ENCODE results near the gene NRXN3. TPM values are rescaled to one million over a fixed set of nuclear protein-coding genes. Genes with fewer than 3 reads are reported as not detected.

NRXN3 gene
- total RNA-seq, 1 donor from 2014 or later = 4.1 TPM

DNA sequence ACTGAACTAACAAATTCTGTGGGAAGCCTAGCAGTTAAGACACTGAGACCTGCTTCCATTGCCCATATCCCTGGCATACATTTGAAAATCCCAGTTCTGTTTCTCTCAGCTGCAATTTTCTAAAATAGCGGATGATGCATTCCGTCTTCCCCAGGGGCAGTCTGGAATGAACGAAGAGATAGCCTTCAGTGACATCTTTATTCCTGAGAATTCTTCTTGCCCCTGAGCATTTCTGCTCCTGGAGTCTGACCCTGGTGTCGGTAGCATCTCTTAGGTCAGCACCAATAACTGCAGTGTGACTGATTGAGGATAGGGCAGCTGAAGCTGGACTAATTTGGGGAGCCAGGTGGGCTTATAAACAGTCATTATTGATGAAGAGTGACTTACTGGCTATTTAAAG is 1488.6 kb downstream of the NRXN3 start:
- intact Hi-C loops (cut with DNase I) = no loop called here
- DNase-seq (ENCODE audit: low spot score) = no peak

- DNase-seq (ENCODE audit: low spot score) = no peak
- intact Hi-C loops (cut with DNase I) = no loop called here
These were observed 1490.1 kb downstream of the NRXN3 start for GRCh38 chr14:79660053-79660939.

DNA sequence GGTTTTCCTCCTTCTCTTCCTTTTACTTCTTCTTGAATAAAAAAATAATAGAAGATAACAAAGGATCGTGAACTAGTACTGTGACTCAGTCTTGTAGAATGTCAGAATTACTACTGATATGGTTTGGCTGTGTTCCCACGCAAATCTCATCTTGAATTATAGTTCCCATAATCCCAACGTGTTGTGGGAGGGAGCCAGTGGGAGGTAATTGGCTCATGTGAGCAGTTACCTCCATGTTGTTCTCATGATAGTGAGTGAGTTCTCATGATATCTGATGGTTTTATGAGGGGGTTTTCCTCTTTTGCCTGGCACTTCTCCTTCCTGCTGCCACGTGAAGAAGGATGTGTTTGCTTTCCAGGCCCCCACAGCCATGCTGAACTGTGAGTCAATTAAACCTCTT is 1491.6 kb downstream of the NRXN3 start:
- DNase-seq (ENCODE audit: low spot score) = no peak

GRCh38 chr14:79663453-79663852 is 1493.3 kb downstream of the NRXN3 start:
- intact Hi-C loops (cut with DNase I) = no loop called here
- no peak for DNase-seq (ENCODE audit: low spot score)

More for the DNA sequence above, 1491.6 kb downstream of the NRXN3 start:
- intact Hi-C loops (cut with DNase I) = no loop called here

DNA sequence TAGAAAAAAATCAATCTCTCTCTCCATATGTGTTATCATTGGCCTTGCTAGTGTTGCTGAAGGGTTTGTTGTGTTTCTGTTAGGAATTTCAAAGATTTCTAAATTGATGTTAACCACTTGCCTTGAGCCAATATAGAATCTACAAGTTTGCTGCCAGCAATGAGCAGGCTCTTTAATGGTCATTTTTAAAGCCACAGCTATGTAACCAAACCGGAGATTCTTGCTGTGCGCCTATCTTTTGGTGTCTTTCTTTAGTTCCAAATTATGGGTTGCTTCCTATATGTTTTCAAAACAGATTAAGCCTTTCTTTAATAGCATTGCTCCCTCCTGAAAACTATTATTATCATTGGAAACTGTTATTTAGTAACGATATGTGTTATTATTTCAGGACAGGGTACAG is 1495.4 kb downstream of the NRXN3 start:
- intact Hi-C loops (cut with DNase I) = no loop called here
- no peak for DNase-seq (ENCODE audit: low spot score)

- DNase-seq (ENCODE audit: low spot score) = no peak
- intact Hi-C loops (cut with DNase I) = no loop called here
These were observed 1498.8 kb downstream of the NRXN3 start for GRCh38 chr14:79668951-79669350.

GRCh38 chr14:79670811-79671210 is 1500.6 kb downstream of the NRXN3 start:
- intact Hi-C loops (cut with DNase I) = no loop called here
- no peak for DNase-seq (ENCODE audit: low spot score)

DNA sequence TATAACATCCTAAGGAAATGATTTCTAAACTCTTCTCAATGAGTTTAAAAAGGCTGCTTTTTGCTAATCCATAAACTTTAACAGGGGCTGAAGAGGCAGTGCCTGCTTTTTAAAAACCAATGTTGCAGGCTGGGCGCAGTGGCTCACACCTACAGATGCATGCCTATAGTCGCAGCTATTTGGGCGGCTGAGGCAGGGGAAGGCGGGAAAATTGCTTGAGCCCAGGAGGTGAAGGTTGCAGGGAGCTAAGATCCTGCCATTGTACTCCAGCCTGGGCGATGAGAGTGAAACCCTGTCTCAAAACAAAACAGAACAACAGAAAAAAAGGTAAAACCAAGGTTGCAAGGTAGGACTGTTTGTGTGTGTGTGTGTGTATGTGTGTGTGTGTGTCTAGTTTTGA is 1509.9 kb downstream of the NRXN3 start:
- no peak for DNase-seq (ENCODE audit: low spot score)
- intact Hi-C loops (cut with DNase I) = no loop called here

DNA sequence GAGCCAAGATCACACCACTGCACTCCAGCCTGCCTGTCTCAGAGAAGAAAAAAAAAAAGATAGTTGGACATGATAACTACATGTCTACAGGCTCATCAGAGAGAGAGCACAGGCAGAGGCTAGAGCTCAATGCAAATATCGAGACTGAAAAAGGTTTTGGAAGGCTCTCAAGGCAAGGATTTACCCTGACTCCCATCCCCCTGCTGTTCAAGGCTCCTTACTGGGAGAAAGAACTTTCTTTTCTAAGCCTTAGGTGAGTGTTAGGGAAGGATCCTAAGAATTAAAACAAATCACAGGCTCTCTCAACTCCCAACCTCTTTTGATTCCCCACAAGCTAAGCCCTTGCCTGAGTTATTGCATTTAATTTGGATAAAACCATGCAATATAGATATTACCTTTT is 1516.0 kb downstream of the NRXN3 start:
- no peak for DNase-seq (ENCODE audit: low spot score)
- intact Hi-C loops (cut with DNase I) = no loop called here

GRCh38 chr14:79690960-79691359 is 1520.8 kb downstream of the NRXN3 start:
- intact Hi-C loops (cut with DNase I) = no loop called here
- DNase-seq (ENCODE audit: low spot score) = no peak

- DNase-seq (ENCODE audit: low spot score) = no peak
- intact Hi-C loops (cut with DNase I) = no loop called here
These were observed 1523.8 kb downstream of the NRXN3 start for GRCh38 chr14:79693935-79694334.

GRCh38 chr14:79695307-79695706 is 1525.1 kb downstream of the NRXN3 start:
- intact Hi-C loops (cut with DNase I) = no loop called here
- no peak for DNase-seq (ENCODE audit: low spot score)

DNA sequence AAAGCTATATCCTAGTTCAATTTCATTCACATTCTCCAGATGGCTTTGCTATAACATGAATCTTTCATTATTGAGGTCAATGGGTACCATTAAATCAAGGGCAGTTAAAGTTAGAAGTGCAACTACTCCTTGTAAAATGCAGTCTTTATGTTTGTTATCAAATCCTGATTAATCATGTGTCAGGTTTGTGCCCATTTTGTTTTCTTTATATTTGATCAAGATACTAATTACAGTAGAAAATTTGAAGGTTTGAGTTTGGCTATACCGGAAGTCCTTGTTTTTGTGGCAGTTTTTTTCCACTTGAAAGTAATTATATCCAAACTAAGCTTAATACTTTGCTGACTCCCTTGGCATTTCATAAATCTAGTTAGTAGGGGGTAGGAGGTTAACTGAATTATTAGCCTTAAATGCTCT is 1528.1 kb downstream of the NRXN3 start:
- DNase-seq (ENCODE audit: low spot score) = no peak
- intact Hi-C loops (cut with DNase I) = no loop called here

GRCh38 chr14:79699206-79699605 is 1529.0 kb downstream of the NRXN3 start:
- DNase-seq (ENCODE audit: low spot score) = no peak
- intact Hi-C loops (cut with DNase I) = no loop called here

DNA sequence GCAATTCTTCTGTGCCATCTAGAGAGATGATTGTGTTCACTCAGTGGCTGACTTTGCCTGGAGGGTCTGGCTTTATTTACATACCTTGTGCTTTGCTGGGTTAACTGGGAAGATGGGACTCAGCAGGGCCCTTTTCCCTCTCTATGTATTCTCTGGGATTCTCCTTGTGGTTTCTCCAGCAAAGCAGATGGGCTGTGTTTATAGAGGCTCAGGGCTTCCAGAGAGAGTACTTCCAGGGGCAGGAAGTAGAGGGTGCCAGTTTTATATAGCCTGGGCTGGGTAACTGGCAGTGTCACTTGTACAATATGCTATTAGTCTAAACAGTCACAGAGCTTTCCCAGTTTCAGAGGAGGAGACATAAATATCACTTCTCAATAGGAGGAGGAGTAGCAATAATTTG is 1531.2 kb downstream of the NRXN3 start:
- intact Hi-C loops (cut with DNase I) = no loop called here
- no peak for DNase-seq (ENCODE audit: low spot score)

DNA sequence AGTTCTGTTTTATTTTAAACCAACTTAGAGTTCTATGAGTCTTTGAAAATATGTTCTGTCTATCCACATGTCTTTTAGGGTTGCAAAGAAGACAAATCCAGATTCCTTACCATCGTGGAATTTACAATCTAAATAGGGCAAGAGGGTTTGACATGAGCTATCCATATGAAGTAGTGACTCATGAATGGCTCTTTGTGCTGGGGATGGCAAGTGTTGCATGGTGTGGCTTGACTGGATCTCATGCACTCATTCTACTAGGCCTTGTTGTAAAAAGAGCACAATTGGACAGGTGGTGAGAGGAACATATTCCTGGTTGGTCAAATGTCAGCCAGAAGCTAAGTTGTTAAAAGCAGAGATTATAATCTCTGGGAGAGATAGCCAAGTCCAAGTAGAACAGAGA is 1532.0 kb downstream of the NRXN3 start:
- intact Hi-C loops (cut with DNase I) = no loop called here
- DNase-seq (ENCODE audit: low spot score) = no peak

DNA sequence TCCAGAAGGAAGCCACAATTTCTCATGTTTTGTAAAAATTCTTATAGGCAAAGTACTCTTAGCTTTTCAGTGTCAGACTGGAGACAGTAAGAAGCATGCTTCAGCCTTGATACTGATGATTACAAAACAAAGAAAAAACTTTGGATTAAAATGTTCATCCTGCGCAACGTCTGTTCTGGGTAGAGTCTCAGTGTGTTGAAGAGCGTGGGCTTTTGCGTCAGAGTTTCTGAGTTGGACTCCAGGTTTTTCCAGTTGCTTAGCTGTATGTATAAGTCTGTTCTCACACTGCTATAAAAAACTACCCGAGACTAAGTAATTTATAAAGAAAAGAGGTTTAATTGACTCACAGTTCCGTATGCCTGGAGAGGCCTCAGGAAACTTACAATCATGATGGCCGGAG is 1533.0 kb downstream of the NRXN3 start:
- no peak for DNase-seq (ENCODE audit: low spot score)
- intact Hi-C loops (cut with DNase I) = no loop called here

GRCh38 chr14:79704041-79704807 is 1534.1 kb downstream of the NRXN3 start:
- intact Hi-C loops (cut with DNase I) = no loop called here
- DNase-seq (ENCODE audit: low spot score) = no peak

DNA sequence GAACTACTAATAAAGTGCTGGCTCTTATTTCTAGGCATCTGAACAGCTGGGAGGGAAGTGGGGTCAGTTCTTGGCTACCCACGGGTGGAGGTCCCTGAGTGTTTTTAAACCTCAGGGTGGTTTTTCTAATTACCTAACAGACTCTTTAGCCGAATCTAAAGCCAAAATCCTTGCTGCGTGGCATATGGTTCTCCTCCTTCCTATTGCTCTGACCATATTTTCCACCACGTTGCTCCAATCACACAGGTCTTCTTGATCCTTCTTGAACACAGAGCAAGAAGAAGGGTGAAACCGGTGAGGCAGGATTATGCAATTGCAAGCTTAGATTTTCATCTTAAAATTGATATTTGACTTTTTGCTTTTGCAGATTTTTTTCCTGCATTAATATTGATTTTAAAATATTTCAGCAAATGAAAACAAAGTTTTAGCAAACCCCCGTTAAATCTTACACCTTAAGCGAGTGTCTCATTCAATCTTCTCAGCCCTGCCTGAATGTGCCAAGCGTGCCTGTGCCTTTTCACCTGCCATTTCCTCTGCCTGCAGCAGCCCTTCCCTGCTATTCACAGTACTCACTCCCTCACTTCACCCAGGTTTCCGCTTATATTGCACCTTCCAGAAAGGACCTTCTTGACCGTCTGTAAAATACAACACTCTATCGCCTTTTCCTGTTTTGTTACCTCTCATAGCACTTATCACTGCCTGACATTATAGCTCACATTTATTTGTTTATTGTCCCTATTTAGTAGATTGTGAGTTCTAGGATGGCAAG is 1535.1 kb downstream of the NRXN3 start:
- intact Hi-C loops (cut with DNase I) = no loop called here
- no peak for DNase-seq (ENCODE audit: low spot score)

DNA sequence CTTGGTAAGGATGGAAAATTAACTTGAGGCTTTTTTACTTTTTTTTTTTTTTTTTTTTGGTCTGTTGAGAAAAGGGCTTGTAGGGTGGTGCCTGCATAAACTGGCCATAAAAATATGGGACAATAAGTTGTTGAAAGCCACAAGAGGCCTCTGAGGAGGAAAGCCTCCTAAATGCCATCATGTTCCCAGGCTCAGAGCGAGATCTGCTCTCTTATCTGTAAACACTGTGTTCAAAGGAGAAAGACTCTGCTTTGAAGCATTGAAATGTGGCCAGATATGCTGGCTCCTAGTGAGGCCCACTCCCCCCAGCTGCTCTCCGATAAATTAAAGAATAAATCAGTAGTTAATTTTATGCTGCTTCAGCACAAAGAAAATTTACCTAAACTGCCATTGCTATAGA is 1536.2 kb downstream of the NRXN3 start:
- intact Hi-C loops (cut with DNase I) = no loop called here
- no peak for DNase-seq (ENCODE audit: low spot score)
